GM21390 (cell line): Measurements from ENCODE around the gene CIBAR2.

Experiments
- ATAC-seq: cut with Tn5 transposase; IDR thresholded peaks from one replicate; pipeline ENCODE4 v1.9.1; 2021; ENCODE audit not compliant: unreplicated experiment

The CIBAR2 gene

GRCh38 chr16:85083051-85083639 is 29.1 kb downstream of the CIBAR2 start:
- no peak for ATAC-seq

- ATAC-seq, result no peak
These were observed 29.9 kb downstream of the CIBAR2 start for GRCh38 chr16:85082173-85083050.

- ATAC-seq, result no peak
These were observed 30.5 kb downstream of the CIBAR2 start for GRCh38 chr16:85081765-85082164.

GRCh38 chr16:85081038-85081437 is 31.2 kb downstream of the CIBAR2 start:
- no peak for ATAC-seq

- no peak for ATAC-seq
These were observed 32.3 kb downstream of the CIBAR2 start for GRCh38 chr16:85079785-85080570.

GRCh38 chr16:85078952-85079351 is 33.3 kb downstream of the CIBAR2 start:
- ATAC-seq, result no peak

- ATAC-seq, result no peak
These were observed 34.0 kb downstream of the CIBAR2 start for GRCh38 chr16:85078226-85078625.

- ATAC-seq, result no peak
These were observed 34.6 kb downstream of the CIBAR2 start for GRCh38 chr16:85077576-85078125.

- ATAC-seq, result no peak
These were observed 35.2 kb downstream of the CIBAR2 start for GRCh38 chr16:85077039-85077438.

GRCh38 chr16:85075236-85075924 is 36.9 kb downstream of the CIBAR2 start:
- ATAC-seq, result no peak

GRCh38 chr16:85074225-85074914 is 37.9 kb downstream of the CIBAR2 start:
- no peak for ATAC-seq

- no peak for ATAC-seq
These were observed 39.3 kb downstream of the CIBAR2 start for GRCh38 chr16:85072947-85073346.

GRCh38 chr16:85072076-85072860 is 40.0 kb downstream of the CIBAR2 start:
- no peak for ATAC-seq

- no peak for ATAC-seq
These were observed 43.1 kb downstream of the CIBAR2 start for GRCh38 chr16:85069171-85069570.

- ATAC-seq, result no peak
These were observed 43.5 kb downstream of the CIBAR2 start for GRCh38 chr16:85068746-85069145.

GRCh38 chr16:85067426-85067825 is 44.8 kb downstream of the CIBAR2 start:
- no peak for ATAC-seq

- no peak for ATAC-seq
These were observed 45.2 kb downstream of the CIBAR2 start for GRCh38 chr16:85067024-85067423.

GRCh38 chr16:85066346-85066885 is 45.9 kb downstream of the CIBAR2 start:
- no peak for ATAC-seq

- ATAC-seq, result no peak
These were observed 47.2 kb downstream of the CIBAR2 start for GRCh38 chr16:85065099-85065498.
